ES-I3 (cell line): ENCODE results near the gene DPAGT1.
"Not testable (repeated sequence)": the region's sequence is repeated elsewhere in the genome, so short reads cannot be mapped to it uniquely, and the experiment has no call there.

Experiments used
- H3K36me3 ChIP-seq: 2 replicates; pipeline ENCODE4 v1.6.1; 2013; ENCODE audit warnings: mild to moderate bottlenecking, low read length, control low read depth, moderate library complexity; ENCODE audit not compliant: insufficient read depth
- H3K4me1 ChIP-seq: 2 replicates; pipeline ENCODE4 v1.6.1; 2013; ENCODE audit warnings: mild to moderate bottlenecking, control low read depth, low read length; ENCODE audit not compliant: insufficient read depth
- H3K9ac ChIP-seq: 2 replicates; pipeline ENCODE4 v1.6.1; 2013; ENCODE audit warnings: low read depth, mild to moderate bottlenecking, low read length, moderate library complexity
- H3K9me3 ChIP-seq: 2 replicates; pipeline ENCODE4 v1.6.1; 2013; ENCODE audit warnings: mild to moderate bottlenecking, low read length, moderate library complexity; ENCODE audit not compliant: control insufficient read depth, insufficient read depth

DPAGT1 gene

GRCh38 chr11:119108857-119109221 is 7.2 kb upstream of the DPAGT1 start:
- H3K9me3 ChIP-seq: no peaks in the 10 kb centered on the region
- no peak overlapping the region for H3K9ac ChIP-seq
- no peaks in the 10 kb centered on the region for H3K36me3 ChIP-seq
- peaks cover 12% of the 10 kb centered on the region for H3K4me1 ChIP-seq

DNA sequence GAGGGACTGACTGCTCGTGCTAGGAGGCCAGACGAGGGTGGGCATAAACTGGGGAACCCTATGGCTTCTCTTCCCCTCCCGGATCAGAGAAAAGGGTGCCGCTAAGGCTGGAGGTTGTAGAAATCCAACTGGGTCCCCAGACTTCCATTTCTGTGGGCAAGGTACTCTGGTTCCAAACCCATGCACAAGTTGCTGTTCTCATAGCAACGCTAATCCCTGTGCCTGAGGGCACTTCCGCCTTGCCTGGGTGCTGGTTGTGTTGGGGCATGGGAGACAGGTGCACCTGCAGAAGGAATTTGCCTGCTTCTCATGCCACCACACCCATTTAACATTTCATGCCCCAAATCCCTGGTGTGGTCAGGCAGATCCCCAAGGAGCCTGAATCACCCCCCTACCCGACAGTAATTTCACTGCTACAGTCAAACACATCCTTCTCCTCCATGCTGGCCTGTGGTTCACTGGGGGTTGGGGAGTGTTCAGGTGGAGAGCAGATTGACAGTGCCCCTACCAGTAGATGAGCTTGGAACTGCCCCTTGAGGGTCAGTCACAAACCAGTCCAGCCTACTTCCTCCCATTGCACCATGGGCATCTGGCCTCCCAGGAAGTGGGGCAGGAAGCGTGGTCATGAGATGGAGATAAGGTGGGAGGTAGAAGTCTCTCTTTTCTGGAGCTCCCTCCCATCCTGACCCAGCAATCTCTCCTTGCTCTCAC is 6.6 kb upstream of the DPAGT1 start:
- Histone ChIP-seq H3K9ac (peak overlapping the region; percentile 71), H3K4me1 (peaks cover 12% of the 10 kb centered on the region), H3K9me3 (no peaks in the 10 kb centered on the region), H3K36me3 (no peaks in the 10 kb centered on the region)

- Histone ChIP-seq H3K36me3 (no peaks in the 10 kb centered on the region), H3K9ac (peak overlapping the region; percentile 71), H3K4me1 (peaks cover 9% of the 10 kb centered on the region), H3K9me3 (no peaks in the 10 kb centered on the region)
Measured at GRCh38 chr11:119107538-119108145, 6.0 kb upstream of the DPAGT1 start.

DNA sequence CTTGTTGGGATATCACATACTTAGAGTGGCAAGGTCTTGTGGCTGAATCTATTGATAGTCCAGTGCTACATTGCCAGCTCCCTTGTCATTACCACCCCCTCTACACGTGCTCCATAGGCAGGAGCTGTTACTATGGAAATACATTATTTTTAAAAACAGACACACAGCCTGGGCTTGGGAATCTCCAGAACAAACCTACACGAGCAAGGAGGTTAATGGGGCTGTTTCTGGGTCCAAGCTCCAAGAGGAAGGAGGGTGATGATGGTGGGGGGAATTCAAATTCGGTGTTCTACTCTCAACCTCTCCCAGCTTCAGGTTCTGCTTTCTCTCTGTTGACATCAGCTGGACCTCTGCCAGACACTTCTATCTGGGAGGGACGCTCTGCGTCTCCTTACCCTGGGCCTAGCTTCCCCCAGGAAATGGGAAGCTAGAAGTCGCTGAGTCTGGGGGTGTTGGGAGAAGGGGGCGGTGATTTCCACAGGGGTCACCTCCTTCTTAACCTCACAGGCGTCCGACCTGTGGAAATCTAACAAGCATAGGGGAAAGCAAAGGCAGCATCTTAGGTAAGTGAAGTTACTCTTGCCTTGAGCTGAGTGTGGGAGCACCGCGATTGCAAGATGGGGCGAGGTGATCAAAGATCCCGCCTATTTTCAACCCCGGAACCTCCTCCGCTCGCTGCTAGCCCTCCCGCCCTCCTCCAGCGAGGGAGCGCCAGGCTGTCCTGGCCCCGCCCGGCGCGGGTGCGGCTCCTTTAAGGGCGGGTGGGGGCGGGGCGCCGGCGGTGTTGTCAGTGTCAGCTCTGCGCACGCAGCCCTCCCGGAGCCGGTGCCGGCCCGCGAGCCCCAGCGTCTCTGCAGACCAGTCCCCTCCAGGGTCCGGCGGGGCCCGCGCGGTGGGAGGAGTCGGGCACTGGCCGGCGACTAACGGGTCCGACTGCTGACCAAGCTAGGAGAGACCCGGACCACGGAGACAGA is 5.2 kb upstream of the DPAGT1 start, which contains the start of gene C2CD2L:
Gene C2CD2L (plus strand): TSS at position 781 of the 974 bp plus-strand sequence. CDS start 398 bp downstream, outside the sequence.
- H3K9me3 ChIP-seq: no peaks in the 10 kb centered on the region
- H3K4me1 ChIP-seq: peaks cover 9% of the 10 kb centered on the region
- no peaks in the 10 kb centered on the region for H3K36me3 ChIP-seq
- H3K9ac ChIP-seq: peak within 1 kb of the TSS; percentile 71

DNA sequence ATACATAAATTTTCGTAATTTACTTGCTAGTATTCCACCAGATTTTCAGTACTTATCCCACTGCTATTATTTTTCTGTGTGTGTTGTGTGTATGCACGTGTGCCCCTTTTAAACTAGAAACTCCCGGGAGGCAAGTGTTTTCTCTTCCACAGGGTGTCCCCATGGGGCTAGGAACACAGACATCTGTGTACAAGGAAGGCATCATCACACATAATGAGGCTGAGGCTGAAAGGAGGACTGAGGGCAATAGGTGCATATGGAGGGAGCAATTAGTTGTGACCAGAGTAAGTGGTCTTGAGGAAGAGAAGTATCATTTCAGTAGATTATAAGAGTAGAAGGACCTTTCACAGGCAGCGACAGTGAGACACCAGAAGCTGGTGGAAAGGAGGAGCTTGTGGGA is 2.1 kb upstream of the DPAGT1 start:
- no peak overlapping the region for H3K9ac ChIP-seq
- no peaks in the 10 kb centered on the region for H3K9me3 ChIP-seq
- H3K36me3 ChIP-seq: 0 out of 2 replicates have a peak, but pooled peaks cover 2% of the 10 kb centered on the region

DNA sequence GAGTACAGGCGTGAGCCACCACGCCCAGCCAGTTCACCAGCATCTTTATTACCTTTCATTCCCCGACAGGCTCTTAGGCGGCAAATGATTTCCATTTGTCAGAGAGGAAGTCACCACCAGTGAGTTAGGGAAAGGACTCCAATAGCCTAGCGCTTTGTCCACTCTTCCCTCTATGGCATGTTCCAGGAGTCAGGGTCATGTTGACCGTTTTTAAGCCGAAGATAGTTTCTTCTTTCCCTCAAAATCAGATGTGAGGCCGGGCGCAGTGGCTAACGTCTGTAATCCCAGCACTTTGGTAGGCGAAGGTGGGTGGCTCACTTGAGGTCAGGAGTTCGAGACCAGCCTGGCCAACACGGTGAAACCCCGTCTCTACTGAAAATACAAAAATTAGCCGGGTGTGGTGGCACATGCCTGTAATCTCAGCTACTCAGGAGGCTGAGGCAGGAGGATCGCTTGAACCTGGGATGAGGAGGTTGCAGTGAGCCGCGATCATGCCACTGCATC is 1.6 kb upstream of the DPAGT1 start:
- not testable (repeated sequence) for H3K4me1 ChIP-seq
- peak overlapping the region; percentile 21; the same call in 1 of the 2 replicates for H3K9ac ChIP-seq

More for the DNA sequence above, 2.1 kb upstream of the DPAGT1 start:
- peaks cover 9% of the 10 kb centered on the region for H3K4me1 ChIP-seq

GRCh38 chr11:119100994-119101758 is 477 bp downstream of the DPAGT1 start:
- H3K4me1 ChIP-seq: peaks cover 3% of the 10 kb centered on the region
- H3K36me3 ChIP-seq: peaks cover 11% of the 10 kb centered on the region; the same call in 1 of the 2 replicates
- H3K9ac ChIP-seq: peak overlapping the region; percentile 65
- H3K9me3 ChIP-seq: no peaks in the 10 kb centered on the region

More for the DNA sequence above, 1.6 kb upstream of the DPAGT1 start:
- not testable (repeated sequence) for H3K36me3 ChIP-seq, H3K9me3 ChIP-seq

DNA sequence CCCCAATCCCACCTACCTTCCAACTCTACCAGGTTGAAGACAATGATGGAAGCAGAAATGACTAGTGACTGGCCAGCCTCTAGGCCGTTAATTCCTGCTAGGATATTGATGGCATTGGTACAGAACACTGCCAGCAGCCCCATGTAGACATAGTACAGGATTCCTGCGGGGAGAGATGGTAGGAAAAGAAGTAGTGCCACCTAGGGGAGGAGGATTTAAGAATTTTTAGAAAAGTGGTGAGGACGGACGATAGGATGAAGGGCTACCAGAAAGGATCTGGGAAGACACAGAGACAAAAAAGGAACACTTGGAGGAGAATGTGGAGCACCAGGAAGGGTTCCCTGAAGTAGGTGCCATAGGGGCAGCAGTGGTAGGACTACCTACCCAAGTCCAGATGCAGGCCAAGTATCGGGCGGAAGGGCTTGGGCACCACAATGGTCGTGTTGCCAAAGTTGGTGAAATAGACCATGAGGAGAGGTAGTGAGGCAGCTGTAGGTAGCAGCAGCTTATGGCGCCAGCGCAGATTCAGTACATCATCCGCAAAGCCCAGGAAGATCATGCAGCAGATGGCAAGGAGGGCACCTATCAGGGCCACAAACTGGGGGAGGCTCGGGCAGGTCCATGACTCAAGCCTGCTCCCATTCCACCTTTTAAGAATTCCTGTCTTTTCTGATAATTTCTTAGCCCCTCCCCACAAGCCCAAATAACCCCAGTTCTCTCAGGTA is 1.2 kb downstream of the DPAGT1 start:
- H3K4me1 ChIP-seq: no peaks in the 10 kb centered on the region
- no peaks in the 10 kb centered on the region for H3K9me3 ChIP-seq

DNA sequence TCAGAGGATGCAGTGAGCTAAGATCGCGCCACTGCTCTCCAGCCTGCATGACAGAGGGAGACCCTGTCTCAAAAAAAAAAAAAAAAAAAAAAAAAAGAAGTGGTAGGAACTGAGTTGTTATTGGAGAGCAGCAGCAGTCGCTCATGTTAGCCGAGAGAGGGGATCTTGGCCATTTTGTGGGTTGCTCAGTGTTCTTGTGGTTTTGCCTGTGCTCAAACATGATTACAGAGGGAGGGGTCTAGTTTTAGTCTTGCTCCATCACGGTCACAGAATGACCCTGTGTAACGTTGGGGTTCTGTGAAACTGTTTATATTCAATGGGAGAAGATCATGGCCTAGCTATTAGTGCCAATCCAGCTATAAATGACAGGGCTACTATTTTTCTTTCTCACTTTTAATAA is 1.9 kb downstream of the DPAGT1 start:
- Histone ChIP-seq H3K9ac (no peak overlapping the region), H3K9me3 (no peaks in the 10 kb centered on the region)

More for the DNA sequence above, 1.2 kb downstream of the DPAGT1 start:
- peaks cover 11% of the 10 kb centered on the region; the same call in 1 of the 2 replicates for H3K36me3 ChIP-seq
- H3K9ac ChIP-seq: peak overlapping the region; percentile 65

DNA sequence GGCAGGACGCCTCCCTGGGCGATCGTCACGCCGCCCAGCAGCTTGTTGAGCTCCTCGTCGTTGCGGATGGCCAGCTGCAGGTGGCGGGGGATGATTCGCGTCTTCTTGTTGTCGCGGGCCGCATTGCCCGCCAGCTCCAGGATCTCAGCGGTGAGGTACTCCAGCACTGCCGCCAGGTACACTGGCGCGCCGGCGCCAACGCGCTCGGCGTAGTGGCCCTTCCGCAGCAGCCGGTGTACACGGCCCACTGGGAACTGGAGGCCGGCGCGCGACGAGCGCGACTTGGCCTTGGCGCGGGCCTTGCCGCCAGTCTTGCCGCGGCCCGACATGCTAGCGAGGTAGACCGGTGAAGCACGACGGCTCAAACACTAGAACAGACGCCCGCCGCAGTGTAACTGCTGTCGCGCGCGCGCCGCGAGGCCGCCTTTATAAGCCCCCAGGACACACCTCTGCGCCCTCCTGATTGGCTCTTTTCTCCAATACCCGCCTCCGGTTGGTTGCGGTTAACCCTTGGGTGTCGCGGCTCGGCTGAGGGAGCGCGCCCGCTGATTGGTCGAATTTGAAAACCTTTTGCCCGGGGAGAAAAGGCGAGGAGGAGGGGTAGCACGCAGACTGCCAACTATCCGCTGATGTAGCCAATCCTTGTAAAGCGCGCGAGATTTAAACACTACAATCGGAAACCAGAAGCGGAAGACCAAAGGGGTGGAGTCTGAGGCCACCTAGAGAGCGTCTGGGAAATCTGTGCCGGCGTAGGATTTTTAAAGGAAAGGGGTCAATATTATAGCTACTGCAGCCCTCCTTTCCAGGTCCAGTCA is 6.4 kb downstream of the DPAGT1 start:
- Histone ChIP-seq H3K36me3 (peaks cover 19% of the 10 kb centered on the region; the same call in 1 of the 2 replicates), H3K9me3 (no peaks in the 10 kb centered on the region), H3K4me1 (no peaks in the 10 kb centered on the region), H3K9ac (peak overlapping the region; percentile 92)

More for the DNA sequence above, 1.9 kb downstream of the DPAGT1 start:
- no peaks in the 10 kb centered on the region for H3K4me1 ChIP-seq
- H3K36me3 ChIP-seq: peaks cover 11% of the 10 kb centered on the region; the same call in 1 of the 2 replicates

DNA sequence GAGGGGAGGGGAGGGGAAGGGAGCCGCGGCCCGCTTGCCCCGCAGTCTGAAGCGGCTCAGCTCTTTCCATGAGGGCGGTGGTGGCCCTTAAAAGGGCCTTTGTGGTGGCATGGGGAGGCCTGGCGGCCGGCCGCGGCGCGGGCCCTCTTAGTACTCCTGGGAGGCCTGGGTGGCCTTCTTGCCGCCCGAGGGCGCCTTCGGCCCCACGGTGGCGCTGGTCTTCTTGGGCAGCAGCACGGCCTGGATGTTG is 6.9 kb downstream of the DPAGT1 start:
- peaks cover 19% of the 10 kb centered on the region; the same call in 1 of the 2 replicates for H3K36me3 ChIP-seq
- no peaks in the 10 kb centered on the region for H3K9me3 ChIP-seq
- H3K9ac ChIP-seq: peak overlapping the region; percentile 92
- H3K4me1 ChIP-seq: no peaks in the 10 kb centered on the region

GRCh38 chr11:119093942-119094815 is 7.5 kb downstream of the DPAGT1 start:
- Histone ChIP-seq H3K9me3 (no peaks in the 10 kb centered on the region), H3K9ac (peak overlapping the region; percentile 92), H3K36me3 (peaks cover 19% of the 10 kb centered on the region; the same call in 1 of the 2 replicates), H3K4me1 (no peaks in the 10 kb centered on the region)
